SKM-1 (cell line): Measurements from ENCODE around the gene ANKIB1.
"Not testable (repeated sequence)": the region's sequence is repeated elsewhere in the genome, so short reads cannot be mapped to it uniquely, and the experiment has no call there.

Source experiments
- DNase-seq: peaks from one replicate; lab custom pipeline; 2025; ENCODE audit not compliant: unreplicated experiment; lab: John Stamatoyannopoulos, UW

Gene ANKIB1

DNA sequence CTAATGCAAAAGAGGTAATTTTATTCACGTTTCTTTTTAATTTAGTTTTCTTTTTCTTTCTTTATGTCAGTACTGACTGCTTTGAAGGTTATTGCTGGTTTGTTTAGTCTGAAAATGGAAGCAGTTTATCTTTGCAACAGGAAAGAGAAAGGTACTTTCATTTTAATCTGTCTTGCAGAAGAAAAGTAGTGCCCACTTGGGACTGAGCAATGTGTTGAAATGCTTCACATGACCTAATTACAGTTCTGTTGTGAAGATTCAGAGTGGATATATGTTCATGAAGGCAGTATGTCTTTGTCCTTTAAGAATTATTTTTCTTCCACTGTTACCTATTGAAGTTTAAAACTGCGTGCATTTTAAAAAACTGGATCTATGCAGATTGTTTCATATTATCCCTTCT is 80.1 kb downstream of the ANKIB1 start:
- no peak for DNase-seq

DNA sequence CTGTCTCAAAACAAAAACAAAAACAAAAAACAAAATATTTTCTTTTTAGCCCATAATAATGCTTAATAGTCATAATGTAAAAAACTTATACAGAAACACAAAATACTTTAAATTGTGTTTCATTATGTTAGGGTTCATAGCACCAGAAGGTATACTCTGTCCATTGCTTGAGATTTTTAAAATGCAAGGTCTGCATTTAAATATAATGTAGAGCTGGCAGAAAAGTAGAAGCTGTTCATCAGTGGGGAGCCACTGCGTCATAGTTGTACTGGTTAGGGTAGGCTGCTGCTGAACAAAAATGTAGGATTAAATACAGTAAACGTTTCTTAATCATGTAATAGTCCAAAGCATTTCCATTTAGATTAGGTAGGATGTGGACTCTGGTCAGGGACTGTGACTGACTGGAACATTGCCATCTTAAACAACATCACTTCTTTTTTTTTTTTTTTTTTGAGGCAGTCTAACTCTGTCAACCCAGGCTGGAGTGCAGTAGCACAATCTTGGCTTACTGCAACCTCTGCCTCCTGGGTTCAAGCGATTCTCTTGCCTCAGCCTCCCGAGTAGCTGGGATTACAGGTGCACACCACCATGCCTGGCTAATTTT is 85.2 kb downstream of the ANKIB1 start:
- no peak for DNase-seq

DNA sequence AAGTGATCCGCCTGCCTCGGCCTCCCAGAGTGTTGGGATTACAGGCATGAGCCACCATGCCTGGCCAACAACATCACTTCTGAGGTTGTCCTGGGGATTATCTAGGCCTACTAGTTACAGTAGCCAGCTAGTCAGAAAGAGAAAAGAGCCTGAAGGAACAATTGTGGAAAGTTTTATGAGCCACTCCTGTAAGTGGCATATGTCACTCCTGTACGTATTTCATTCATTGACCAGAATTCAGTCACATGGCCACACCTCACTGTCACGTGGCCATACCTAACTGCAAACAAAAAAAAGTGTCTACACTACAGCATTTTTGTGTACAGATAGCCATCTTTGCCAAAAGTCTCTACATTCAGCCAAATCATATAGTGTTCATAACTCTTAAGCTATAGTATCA is 85.7 kb downstream of the ANKIB1 start:
- DNase-seq: no peak

DNA sequence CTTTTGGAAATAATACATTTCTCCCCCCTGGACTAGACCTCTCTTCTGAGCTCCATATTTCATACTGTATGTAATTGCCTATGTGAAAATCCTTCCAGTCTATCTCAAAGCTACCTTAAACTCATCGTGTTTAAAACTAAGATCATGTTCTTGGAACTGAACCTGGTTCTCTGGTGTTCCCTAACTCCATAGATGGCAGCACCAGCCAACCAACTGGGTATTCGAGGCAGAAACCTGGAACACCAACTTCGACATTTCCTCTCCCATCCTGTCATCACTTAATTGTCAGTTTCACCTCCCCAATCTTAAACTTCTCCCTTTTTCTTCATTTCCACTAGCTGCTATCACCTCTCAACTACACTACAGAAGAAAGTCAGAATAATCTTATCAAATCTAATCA is 87.0 kb downstream of the ANKIB1 start:
- DNase-seq: no peak

DNA sequence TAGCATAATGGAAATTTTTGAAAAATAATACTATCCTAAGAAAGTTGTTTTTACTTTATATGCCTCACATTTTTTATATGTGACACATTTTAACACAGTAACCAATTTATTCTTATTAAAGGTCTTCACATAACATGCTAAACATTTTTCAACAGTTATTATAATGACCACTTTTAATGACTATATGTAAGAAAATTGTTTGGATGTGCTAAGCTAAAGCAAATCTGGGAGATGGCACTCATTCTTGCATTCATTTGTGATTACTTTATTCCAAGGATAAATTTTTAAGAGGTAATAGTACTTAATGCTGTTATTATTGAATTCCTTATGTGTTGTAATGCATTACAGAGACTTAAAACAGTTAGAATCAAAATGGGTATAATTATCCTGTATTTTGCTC is 88.1 kb downstream of the ANKIB1 start:
- DNase-seq: no peak

DNA sequence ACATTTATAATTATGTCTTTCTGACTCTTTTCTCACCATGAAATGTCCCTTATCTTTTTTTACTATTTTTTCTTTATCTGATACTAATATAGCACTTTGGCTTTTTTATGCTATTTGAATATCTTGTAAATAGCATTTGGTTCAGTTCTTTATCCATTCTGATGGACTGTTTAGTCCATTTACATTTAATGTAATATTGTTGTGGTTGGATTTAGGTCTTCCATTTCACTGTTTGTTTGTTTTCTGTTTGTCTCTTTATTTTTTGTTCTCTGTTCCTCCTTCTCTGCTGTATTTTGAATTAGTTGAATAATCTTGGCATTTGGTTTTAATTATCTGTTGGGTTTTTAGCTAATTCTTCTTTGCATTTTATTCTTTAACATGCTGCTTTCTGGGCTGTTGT is 89.8 kb downstream of the ANKIB1 start:
- DNase-seq: no peak

DNA sequence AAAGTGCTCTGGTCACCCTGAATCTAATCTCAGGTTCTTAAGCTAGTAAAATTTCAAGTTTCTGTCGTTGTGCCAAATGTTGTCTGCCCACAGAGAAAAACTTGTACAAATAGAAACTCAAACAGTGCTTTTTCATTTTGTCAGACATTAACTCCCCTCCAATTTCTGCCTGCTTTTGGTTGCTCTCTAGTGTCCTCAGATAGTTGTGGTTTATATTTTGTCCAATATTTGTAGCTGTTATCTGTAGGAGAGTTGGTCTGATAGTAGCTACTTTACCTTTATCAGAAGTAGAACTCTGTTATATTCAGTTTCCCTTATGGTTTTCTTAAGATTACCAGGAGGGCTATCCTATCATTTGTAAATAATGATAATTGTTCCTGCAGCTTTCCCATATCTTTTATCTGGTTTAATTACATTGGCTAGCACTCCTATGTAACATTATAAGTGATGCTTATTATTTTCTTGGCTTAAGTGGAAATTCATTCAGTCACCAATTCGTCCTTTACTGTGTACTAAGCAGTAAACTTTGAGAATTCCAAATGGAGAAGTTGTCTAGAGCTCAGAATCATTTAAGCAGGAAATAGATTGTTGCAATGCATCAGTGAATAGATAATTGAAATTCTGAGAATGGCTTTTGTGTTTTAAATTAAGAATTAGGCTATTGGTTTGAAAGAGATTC is 91.0 kb downstream of the ANKIB1 start:
- no peak for DNase-seq

DNA sequence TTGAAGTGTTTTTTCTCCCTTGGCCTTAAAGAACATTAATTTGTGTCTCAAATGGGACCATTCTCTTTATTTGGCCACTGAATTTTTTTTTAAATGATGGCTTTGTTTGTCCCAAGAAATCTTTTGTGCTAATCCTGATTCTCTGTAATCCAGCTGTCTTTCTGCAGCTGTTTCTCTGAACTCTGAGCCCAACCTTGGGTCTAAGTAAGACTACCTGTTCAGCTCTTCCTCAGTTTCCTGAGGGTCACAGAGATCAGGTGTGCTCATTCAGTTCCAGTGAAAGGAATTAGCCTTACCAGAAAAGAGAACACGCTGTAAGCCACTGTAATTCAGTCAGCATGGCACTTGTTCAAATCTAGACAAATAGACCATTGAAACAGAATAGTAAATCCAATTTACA is 94.2 kb downstream of the ANKIB1 start:
- DNase-seq: no peak

DNA sequence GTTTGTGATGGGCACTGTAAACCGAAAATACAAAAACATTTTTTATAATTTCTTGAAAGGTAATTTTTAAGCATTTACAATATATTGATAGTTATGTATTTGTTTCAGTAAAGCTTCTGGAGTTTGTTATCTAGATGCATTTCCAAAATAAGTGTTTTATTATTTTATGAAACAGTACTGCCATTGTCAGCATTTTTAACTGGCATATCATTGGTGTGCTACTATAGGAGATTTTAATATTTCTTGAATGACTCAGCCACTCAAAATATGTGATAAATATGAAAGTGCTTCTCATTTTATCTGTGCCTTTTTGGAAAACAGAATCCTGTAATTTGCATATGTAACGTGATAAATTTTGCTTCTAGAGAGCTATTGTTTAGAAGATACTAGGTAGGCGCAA is 97.9 kb downstream of the ANKIB1 start:
- no peak for DNase-seq

DNA sequence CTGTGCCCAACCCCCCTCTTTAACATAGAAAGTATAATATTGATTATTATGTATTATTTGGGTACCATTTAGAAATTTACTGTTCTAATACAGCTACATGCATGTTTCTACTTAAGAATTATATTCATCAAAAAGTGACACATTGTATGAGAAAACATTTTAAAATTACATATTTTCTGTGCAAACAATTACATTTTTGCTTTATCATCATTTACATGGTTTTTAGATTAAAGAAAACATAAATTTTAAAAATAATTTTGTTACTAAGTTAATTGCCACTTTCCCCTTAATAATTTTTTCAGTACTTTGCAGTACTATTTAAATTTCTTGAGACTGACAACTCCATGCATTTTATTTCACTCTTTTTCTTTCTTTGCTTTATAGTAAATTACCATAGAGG is 106.2 kb downstream of the ANKIB1 start:
- DNase-seq: no peak

DNA sequence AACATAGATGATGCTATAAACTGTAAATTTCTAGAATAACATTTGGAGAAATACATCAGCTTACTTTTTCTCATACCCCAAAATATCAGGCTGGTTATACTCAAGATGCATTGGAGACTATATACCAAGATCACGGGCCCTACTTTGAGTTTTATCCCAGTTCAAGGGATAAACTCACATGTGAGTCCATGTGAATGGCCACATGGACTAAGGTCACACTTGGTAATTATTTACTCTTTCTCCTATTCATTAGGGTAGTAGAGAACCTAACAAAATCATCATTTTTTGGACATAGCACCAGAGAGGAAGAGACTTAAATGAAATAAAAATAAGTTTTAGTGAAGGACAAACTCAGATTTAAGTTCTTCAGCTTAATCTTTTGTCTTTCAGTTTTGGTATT is 108.4 kb downstream of the ANKIB1 start:
- no peak for DNase-seq

DNA sequence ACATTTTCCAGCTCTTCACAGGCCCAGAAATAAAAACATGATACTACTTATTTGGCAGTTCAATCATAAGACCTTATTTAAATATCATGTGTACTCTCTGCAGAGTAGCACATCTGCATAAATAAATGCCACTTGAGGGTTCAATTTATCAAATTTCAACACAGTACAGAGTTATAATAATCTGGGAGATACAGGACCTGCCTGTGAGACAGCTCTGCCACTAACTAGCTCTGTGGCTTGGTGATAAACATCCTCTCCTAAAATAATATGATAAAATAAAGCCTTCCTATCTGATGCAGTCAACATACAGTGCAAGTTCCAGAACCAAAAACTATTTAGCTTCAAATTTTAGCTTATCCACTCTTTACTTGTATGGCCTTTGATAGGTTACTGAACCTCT is 110.6 kb downstream of the ANKIB1 start:
- no peak for DNase-seq

DNA sequence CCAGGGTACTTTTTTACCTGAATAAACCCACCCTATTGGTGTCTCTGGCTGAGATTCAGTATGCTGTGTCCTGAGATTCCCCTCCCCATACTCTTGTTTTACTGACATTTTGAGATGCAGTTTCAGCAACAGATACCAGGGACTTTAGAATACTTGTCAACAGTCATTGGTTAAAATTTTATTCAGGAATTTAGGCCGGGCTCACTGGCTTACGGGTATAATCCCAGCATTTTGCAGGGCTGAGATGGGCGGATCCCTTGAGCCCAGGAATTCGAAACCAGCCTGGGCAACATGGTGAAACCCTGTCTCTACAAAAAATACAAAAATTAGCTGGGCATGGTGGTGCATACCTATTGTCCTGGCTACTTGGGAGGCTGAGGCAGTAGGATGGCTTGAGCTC is 111.5 kb downstream of the ANKIB1 start:
- DNase-seq: no peak

DNA sequence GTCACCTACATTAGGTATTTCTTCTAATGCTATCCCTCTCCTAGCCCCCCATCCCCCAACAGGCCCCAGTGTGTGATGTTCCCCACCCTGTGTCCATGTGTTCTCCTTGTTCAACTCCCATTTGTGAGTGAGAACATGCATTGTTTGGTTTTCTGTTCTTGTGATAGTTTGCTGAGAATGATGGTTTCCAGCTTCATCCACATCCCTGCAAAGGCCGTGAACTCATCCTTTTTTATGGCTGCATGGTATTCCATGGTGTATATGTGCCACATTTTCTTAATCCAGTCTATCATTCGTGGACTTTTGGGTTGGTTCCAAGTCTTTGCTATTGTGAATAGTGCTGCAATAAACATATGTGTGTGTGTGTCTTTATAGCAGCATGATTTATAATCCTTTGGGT is 113.4 kb downstream of the ANKIB1 start:
- DNase-seq: not testable (repeated sequence)

DNA sequence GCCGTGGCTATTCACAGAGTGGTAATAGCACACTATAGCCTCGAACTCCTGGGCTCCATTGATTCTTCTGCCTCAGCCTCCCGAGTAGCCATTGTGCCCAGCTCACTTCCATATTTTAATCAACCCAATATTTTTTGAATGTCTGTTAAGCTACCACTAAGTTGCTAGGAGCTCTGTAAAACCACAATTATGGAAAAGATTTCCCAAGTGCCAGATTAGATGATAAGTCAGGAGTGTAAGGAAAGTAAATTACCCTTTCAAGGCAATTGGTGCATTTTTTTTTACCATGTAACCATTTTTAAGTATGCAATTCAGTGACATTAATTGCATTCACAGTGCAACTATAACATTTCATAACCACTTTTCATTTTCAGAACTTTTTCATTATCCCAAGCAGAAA is 114.0 kb downstream of the ANKIB1 start:
- no peak for DNase-seq

DNA sequence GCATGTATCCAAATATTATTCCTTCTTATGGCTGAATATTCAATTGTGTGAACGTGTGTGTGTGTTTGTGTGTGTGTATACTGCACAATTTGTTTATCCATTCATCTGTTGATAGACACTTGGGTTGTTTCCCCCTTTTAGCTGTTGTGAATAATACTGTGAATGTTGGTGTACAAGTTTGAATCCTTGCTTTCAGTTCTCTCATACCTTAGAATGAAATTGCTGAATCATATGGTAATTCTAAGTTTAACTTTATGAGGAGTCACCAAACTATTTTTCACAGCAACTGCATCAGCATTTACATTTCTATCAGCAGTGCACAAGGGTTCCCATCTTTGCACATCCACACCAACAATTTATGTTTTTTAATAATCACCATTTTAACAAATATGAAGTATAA is 114.6 kb downstream of the ANKIB1 start:
- no peak for DNase-seq

DNA sequence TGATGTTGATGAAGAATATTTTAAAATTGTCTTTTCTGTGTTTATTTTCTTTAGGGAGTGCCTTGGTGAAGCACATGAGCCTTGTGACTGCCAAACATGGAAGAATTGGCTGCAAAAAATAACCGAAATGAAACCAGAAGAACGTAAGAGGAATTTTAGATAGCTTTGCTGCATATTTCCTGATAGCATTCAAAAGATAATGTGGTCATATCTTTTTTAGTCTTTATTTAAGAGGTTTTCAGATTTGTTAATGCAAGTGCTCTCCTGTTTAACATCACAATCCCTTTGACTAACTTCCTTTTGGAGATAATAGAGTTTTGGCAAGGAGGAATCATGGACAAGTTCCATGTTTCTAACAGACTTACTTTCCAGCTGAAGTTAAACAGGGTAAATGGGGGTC is 116.4 kb downstream of the ANKIB1 start:
- no peak for DNase-seq

DNA sequence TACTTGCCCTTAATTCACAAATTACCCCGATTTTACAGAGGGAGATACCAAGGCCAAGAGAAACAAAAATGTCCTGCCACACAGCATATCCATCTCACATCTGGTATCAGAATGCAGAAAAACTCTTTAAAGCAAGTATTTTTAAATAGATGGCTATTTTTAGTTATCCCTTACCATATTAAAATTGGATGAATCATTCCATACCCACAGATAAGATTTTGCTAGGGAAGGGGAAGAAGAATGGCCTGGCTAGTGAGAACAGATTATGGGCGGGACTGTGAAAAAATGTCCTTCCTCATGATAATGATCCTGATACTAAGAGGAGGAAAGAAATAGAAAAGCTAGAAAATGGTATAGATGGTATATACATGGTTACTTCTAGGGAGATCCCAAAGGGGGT is 121.0 kb downstream of the ANKIB1 start:
- DNase-seq: no peak

DNA sequence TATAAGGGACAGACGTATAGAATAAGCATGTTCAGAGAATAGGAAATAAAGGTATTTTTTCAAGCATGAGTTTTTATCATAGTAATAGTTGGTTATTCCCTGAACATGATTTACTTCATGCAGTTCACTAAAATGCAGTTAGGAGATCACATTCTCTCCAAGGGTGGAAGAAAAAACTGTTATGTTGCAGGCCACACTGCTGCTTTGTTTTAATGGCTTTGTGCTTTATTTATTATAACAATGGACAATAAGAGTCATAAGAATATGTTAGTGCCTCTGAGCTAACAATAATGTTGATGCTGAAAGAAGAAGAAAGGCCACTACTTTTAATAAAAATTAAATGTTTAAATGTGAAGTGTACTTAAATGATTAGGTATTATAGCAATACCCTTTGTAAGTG is 123.0 kb downstream of the ANKIB1 start:
- no peak for DNase-seq

DNA sequence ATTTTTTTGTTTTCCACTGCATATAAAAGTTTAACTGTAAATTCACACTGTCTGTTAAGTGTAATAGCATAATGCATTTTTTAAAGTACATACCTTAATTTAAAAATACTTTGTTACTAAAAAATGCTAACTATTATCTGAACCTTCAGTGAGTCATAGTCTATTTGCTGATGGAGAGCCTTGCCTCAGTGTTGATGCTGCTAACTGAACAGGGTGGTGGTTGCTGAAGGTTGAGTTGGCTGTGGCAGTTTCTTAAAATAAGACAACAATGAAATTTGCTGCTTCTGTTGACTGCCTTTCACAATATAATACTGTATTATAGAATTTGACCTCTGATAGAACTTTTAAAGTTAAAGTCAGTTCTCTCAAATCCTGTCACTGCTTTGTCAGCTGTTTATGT is 129.2 kb downstream of the ANKIB1 start:
- no peak for DNase-seq

DNA sequence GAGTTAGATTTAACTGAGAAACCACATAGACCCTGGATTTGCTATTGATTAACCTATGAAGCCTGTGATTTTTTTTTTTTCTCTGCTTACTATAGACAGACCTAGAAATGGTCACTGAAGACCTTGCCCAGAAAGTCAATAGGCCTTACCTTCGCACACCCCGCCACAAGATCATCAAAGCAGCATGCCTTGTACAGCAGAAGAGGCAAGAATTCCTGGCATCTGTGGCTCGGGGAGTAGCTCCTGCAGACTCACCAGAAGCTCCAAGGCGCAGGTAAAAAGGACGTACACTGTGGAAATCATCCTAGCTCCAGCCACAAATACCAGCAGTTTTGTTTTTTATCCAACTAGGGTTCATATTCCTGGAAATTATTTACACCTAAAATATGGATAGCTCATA is 145.3 kb downstream of the ANKIB1 start:
- DNase-seq: no peak

DNA sequence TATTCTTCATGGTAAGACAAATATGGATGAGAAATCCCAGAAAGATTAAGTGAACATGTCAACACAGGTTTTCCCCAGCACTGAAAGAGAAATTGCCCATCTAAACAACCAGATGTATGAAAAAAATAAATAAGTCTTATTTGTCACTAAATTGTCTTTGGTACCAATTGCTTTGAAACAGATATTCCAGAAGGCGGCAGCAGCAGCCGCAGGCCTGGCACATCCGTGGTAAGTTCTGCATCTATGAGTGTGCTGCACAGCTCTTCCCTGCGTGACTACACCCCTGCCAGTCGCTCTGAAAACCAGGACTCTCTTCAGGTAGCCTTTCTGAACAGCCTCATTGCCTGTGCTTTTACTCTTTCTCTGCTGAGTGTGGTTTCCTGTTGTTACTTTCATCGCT is 151.8 kb downstream of the ANKIB1 start:
- DNase-seq: no peak

DNA sequence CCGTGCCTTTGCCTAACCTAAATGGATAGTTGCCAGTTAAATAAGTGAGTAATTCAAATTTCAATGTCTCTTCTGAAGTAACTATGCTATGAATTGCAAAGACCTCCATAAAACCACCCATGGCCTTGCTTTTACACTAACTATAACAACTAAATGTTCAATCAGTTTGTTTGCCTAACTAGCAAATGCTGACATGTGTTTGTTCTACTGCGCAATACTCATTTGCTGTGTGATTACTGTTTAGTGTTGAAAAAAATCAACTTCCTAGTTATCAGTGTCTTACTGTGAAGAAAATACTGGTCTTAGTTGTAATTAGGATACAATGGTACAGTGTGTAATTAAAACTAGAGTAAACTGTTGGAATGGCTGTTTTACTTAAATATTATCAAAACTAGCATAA is 154.2 kb downstream of the ANKIB1 start:
- no peak for DNase-seq
